Duodenal mucosa (tissue), 2 donors: ENCODE results near the gene GPR33.

Source experiments
- H3K27ac ChIP-seq: one replicate; pipeline ENCODE4 v1.7.0; 2013; ENCODE audit warnings: low read depth, low read length
- H3K27me3 ChIP-seq, 2 donors: one replicate each; pipeline ENCODE4 v1.7.0; 2013; ENCODE audit warnings: low read length in 2 of 2, control low read depth in 1 of 2; ENCODE audit not compliant: insufficient read depth in 2 of 2, control insufficient read depth in 1 of 2
- H3K36me3 ChIP-seq, 2 donors: one replicate each; pipeline ENCODE4 v1.7.0; 2013; ENCODE audit warnings: low read length in 2 of 2, control low read depth in 1 of 2; ENCODE audit not compliant: insufficient read depth in 2 of 2, control insufficient read depth in 1 of 2
- H3K4me1 ChIP-seq, 2 donors: one replicate each; pipeline ENCODE4 v1.7.0; 2013; ENCODE audit warnings: low read length in 2 of 2, control low read depth in 1 of 2; ENCODE audit not compliant: insufficient read depth in 2 of 2, control insufficient read depth in 1 of 2
- H3K4me3 ChIP-seq, 2 donors: one replicate each; pipeline ENCODE4 v1.7.0; 2013; ENCODE audit warnings: low read length in 2 of 2, low read depth in 1 of 2
- H3K9ac ChIP-seq, 2 donors: one replicate each; pipeline ENCODE4 v1.7.0; 2013; ENCODE audit warnings: low read length in 2 of 2, low read depth in 1 of 2
- H3K9me3 ChIP-seq, 2 donors: one replicate each; pipeline ENCODE4 v1.7.0; 2013; ENCODE audit warnings: low read length in 2 of 2, control low read depth in 1 of 2; ENCODE audit not compliant: control insufficient read depth in 1 of 2

The GPR33 gene, protein sequence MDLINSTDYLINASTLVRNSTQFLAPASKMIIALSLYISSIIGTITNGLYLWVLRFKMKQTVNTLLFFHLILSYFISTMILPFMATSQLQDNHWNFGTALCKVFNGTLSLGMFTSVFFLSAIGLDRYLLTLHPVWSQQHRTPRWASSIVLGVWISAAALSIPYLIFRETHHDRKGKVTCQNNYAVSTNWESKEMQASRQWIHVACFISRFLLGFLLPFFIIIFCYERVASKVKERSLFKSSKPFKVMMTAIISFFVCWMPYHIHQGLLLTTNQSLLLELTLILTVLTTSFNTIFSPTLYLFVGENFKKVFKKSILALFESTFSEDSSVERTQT

GRCh38 chr14:31487886-31488285 lies at the start of gene GPR33:
TSS of gene GPR33 (minus strand) at chr14:31488039. CDS start at chr14:31483965, 4,074 bp downstream.
- Histone ChIP-seq H3K27me3 (no peaks in the 10 kb centered on the region), H3K9ac (no peak within 1 kb of the TSS), H3K27ac (no peak within 1 kb of the TSS), H3K4me1 (no peaks in the 10 kb centered on the region), H3K9me3 (peaks cover 0 to 2% of the 10 kb centered on the region in 2 donors), H3K36me3 (no peaks in the 10 kb centered on the region), H3K4me3 (no peak within 1 kb of the TSS)

GRCh38 chr14:31536201-31536960 lies 48.5 kb upstream of the GPR33 start:
- H3K27me3 ChIP-seq: no peaks in the 10 kb centered on the region
- H3K4me3 ChIP-seq: no peak overlapping the region
- H3K9ac ChIP-seq: no peak overlapping the region
- H3K4me1 ChIP-seq: no peaks in the 10 kb centered on the region
- no peaks in the 10 kb centered on the region for H3K36me3 ChIP-seq
- no peak overlapping the region for H3K27ac ChIP-seq
- H3K9me3 ChIP-seq: no peaks in the 10 kb centered on the region

- H3K36me3 ChIP-seq: no peaks in the 10 kb centered on the region
- no peak overlapping the region for H3K4me3 ChIP-seq
- H3K9me3 ChIP-seq: no peaks in the 10 kb centered on the region
- no peaks in the 10 kb centered on the region for H3K4me1 ChIP-seq
- no peak overlapping the region for H3K27ac ChIP-seq
- H3K27me3 ChIP-seq: no peaks in the 10 kb centered on the region
- no peak overlapping the region for H3K9ac ChIP-seq
Measured at GRCh38 chr14:31530136-31530535, 42.3 kb upstream of the GPR33 start.

DNA sequence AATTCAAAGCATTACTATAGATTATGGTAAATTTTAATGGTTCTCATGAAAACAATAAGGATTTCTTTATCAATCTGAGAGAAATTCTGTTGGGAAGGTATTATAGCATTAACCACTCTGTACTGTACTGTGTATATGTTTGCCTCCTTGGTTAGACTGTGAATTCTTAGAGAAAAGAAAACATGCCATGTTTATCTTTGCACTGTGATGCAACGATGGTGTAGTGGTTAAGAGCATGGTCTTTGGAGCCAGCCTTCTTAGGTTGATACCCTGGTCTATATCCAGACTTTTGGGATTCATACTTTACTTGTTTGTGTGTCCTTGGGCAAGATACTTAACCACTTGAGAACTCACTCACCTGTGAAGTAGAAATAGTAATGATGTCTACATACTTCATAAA lies 41.2 kb upstream of the GPR33 start:
- Histone ChIP-seq H3K36me3 (no peaks in the 10 kb centered on the region), H3K9ac (no peak overlapping the region)

GRCh38 chr14:31527546-31527945 lies 39.7 kb upstream of the GPR33 start:
- no peaks in the 10 kb centered on the region for H3K4me1 ChIP-seq
- H3K9me3 ChIP-seq: no peaks in the 10 kb centered on the region
- no peak overlapping the region for H3K9ac ChIP-seq
- H3K27ac ChIP-seq: no peak overlapping the region
- H3K27me3 ChIP-seq: no peaks in the 10 kb centered on the region
- H3K36me3 ChIP-seq: no peaks in the 10 kb centered on the region
- no peak overlapping the region for H3K4me3 ChIP-seq

More for the DNA sequence above, 41.2 kb upstream of the GPR33 start:
- no peak overlapping the region for H3K27ac ChIP-seq
- H3K9me3 ChIP-seq: no peaks in the 10 kb centered on the region
- no peak overlapping the region for H3K4me3 ChIP-seq
- H3K4me1 ChIP-seq: no peaks in the 10 kb centered on the region
- no peaks in the 10 kb centered on the region for H3K27me3 ChIP-seq

GRCh38 chr14:31527087-31527486 lies 39.2 kb upstream of the GPR33 start:
- Histone ChIP-seq H3K9me3 (no peaks in the 10 kb centered on the region), H3K4me1 (no peaks in the 10 kb centered on the region), H3K9ac (no peak overlapping the region), H3K36me3 (no peaks in the 10 kb centered on the region), H3K27me3 (no peaks in the 10 kb centered on the region), H3K27ac (no peak overlapping the region), H3K4me3 (no peak overlapping the region)

DNA sequence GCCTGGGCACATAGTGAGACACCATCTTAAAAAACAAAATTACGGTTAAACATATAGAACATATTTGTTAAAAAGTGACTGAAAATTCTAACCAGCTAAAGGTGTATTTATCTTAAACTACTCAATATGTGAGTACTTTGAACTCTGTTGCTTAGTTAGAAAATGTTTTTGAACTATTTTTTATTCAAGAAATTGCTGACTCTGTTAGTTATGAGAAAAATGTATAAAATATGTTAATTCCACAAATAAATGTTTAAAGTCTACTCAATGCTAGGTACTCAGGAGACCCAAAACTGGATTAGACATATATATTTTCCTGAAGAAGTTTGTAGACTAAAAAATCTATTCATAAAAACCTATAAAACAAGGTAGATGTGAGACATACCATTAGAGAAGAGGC lies 23.0 kb upstream of the GPR33 start:
- Histone ChIP-seq H3K9ac (no peak overlapping the region), H3K9me3 (no peaks in the 10 kb centered on the region), H3K4me3 (no peak overlapping the region), H3K27me3 (no peaks in the 10 kb centered on the region), H3K4me1 (no peaks in the 10 kb centered on the region), H3K36me3 (no peaks in the 10 kb centered on the region), H3K27ac (no peak overlapping the region)

GRCh38 chr14:31510222-31510621 lies 22.4 kb upstream of the GPR33 start:
- no peaks in the 10 kb centered on the region for H3K9me3 ChIP-seq
- H3K27ac ChIP-seq: no peak overlapping the region
- no peaks in the 10 kb centered on the region for H3K4me1 ChIP-seq

GRCh38 chr14:31508135-31508534 lies 20.3 kb upstream of the GPR33 start:
- Histone ChIP-seq H3K9ac (no peak overlapping the region), H3K4me1 (no peaks in the 10 kb centered on the region), H3K36me3 (no peaks in the 10 kb centered on the region), H3K9me3 (no peaks in the 10 kb centered on the region), H3K27me3 (no peaks in the 10 kb centered on the region), H3K27ac (no peak overlapping the region), H3K4me3 (no peak overlapping the region)

More at GRCh38 chr14:31510222-31510621, 22.4 kb upstream of the GPR33 start:
- Histone ChIP-seq H3K27me3 (no peaks in the 10 kb centered on the region), H3K9ac (no peak overlapping the region), H3K36me3 (no peaks in the 10 kb centered on the region), H3K4me3 (no peak overlapping the region)

DNA sequence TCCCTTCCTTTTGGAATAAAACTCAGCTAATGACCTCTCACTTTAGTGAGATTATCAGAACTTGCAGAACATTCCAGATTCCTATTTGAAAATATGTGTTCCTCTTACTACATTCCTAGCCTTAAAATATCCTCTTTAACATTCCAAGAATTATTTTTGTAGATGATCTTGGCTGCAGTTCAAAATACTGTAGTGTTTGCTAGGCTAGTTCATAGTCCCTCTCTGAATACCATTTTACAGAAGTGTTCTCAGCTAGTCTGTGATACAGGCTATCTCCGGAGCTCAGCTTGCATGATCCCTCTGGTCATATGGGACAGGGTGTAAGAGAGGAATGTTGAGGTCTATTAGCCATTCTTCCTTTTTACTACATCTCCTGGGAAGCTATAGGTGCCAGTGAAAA lies 17.6 kb upstream of the GPR33 start:
- Histone ChIP-seq H3K27ac (no peak overlapping the region), H3K9ac (no peak overlapping the region), H3K4me3 (no peak overlapping the region), H3K36me3 (no peaks in the 10 kb centered on the region), H3K4me1 (no peaks in the 10 kb centered on the region), H3K9me3 (no peaks in the 10 kb centered on the region), H3K27me3 (no peaks in the 10 kb centered on the region)
